Measurements from ENCODE around the gene TBC1D22B.
"Not testable (repeated sequence)": the region's sequence is repeated elsewhere in the genome, so short reads cannot be mapped to it uniquely, and the experiment has no call there.

Gene TBC1D22B

GRCh38 chr6:37321101-37321500 lies 63.5 kb downstream of the TBC1D22B start:
- no peak for DNase-seq (ENCODE audit: low spot score)

- DNase-seq (ENCODE audit: low spot score), result no peak
These were observed 64.2 kb downstream of the TBC1D22B start for GRCh38 chr6:37321516-37322415.

DNA sequence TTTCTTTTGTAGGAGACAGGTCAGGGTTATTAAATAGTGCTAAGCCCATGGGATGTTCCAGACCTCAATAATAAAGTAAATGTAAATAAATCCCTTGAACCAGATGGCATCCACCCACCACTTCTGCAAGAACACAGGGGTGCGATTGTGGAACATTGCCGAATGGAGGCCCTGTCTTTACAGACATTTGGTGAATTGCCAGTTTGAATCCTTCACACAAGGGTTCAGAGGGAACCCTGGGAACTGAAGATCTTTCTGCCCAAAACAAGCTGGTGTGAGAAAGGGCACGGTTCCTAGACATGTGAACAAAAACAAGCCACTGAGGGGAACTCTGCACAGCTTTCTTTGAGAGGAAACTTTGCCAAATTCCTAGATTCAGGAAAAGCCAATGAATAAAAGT lies 66.0 kb downstream of the TBC1D22B start:
- DNase-seq (ENCODE audit: low spot score), result no peak

GRCh38 chr6:37324131-37325033 lies 66.8 kb downstream of the TBC1D22B start:
- DNase-seq (ENCODE audit: low spot score), result peak; percentile 87

GRCh38 chr6:37330345-37330744 lies 72.8 kb downstream of the TBC1D22B start:
- not testable (repeated sequence) for DNase-seq (ENCODE audit: low spot score)

DNA sequence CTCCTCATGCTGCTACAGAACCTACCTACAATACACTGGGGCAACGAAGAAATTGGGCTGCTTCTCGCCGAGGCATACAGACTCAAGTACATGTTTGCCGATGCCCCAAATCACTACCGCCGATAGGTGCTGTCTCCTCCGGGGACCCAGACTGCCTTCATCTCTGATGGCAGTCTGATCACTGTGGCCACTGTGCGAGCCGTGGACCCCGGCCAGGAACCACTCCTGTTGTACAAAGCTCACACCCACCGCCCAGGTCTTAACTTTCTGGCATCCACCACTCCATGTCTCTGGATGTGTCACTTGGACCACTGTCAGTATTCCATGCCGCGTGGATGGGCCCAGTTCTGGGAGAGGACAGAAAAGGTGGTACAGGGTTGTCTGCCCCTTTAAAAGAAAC lies 73.5 kb downstream of the TBC1D22B start:
- no peak for DNase-seq (ENCODE audit: low spot score)

DNA sequence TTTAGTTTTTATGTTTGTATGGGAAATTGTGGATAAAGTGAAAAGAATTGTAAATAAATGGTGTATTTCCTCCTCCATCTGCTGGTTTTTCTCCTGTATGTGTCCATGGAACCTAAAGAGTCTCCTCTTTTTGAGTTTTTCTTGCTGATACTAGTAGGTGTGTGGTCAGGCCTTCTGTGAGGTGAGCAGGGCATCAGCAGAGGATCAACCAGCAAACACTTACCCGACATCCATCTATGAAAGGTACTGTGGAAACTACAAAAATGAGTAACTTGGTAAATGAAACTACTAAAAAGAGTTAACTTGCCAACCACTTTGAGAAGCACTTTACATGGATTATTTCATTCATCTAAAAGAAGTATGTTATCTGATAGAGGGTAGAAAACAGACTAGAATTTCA lies 75.3 kb downstream of the TBC1D22B start:
- no peak for DNase-seq (ENCODE audit: low spot score)

GRCh38 chr6:37334047-37334446 lies 76.5 kb downstream of the TBC1D22B start:
- DNase-seq (ENCODE audit: low spot score), result no peak

DNA sequence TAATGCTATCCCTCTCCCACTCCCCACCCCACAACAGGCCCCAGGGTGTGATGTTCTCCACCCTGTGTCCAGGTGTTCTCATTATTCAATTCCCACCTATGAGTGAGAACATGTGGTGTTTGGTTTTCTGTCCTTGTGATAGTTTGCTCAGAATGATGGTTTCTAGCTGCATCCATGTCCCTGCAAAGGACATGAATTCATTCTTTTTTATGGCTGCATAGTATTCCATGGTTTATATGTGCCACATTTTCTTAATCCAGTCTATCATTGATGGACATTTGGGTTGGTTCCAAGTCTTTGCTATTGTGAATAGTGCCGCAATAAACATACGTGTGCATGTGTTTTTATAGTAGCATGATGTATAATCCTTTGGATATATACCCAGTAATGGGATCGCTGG lies 80.7 kb downstream of the TBC1D22B start:
- not testable (repeated sequence) for DNase-seq (ENCODE audit: low spot score)

DNA sequence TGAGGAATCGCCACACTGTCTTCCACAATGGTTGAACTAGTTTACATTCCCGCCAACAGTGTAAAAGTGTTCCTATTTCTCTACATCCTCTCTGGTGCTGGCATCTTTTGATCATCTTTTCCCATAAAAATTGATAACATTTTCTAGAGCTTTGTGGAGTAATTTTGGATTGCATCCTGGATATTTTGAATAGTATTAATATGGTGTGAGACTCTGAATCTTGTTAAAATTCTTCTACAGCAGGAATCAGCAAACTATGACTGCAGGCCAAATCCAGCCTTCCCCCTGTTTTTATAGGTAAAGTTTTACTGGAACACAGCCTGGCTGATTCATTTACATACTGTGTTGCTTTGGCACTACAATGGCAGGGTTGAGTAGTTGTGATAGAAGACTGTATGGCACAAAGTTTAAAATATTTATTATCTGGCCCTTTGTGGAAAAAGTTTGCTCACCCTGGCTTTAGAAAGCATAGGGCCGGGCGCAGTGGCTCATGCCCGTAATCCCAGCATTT lies 81.2 kb downstream of the TBC1D22B start:
- no peak for DNase-seq (ENCODE audit: low spot score)

DNA sequence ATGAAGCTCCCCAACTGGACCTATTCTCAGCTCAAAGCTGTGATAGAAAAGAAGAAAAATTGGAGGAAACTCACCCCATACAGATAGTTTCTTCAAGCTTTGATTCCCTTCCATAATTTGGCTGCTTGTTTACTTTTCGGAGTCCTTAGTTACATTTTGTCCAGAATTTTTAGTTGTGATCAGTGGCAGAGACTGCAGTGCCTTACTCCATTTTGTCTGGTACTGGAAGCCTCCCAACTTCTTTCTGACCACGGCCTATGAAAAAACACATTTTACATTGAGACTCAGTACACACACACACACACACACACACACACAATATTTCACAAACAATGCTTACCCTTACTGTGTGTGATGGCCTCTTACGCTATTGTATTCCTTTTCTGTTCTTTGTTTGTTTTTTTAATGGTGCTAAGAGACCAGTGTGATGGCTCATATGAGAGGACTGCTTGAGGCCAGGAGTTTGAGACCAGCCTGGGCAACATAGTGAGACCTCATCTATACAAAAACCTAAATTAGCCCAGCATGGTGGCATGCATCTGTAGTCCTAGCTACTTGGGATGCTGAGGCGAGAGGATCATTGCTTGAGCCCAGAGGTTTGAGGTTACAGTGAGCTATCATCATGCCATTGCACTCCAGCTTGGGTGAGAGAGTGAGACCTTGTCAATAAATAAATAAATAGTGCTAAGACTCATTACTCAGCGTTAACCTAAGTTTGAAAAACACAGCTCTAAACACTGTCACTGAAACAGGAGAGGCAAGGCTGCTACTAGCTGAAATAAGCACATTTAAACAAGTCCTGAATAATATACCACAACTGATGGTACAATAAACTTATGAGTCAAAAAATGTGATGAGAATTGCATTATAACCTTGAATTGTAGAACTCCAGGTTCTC lies 82.4 kb downstream of the TBC1D22B start:
- no peak for DNase-seq (ENCODE audit: low spot score)

DNA sequence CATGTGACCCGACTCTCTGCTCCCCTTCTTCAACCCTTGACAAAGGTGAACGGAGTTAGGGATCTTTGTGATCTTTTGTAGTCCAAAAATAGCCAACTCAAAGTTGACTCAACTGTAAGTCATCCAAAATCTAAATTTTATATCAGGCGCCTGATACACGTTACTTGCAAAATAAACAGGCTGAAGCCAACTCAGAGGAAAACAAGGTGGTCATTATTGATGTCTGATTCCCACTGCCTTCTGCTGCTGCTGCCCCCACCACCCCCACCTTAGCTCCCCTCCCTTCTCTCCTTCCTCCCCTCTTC lies 83.0 kb downstream of the TBC1D22B start:
- peak; percentile 22 for DNase-seq (ENCODE audit: low spot score)

- no peak for DNase-seq (ENCODE audit: low spot score)
These were observed 85.7 kb downstream of the TBC1D22B start for GRCh38 chr6:37343248-37343647.

DNA sequence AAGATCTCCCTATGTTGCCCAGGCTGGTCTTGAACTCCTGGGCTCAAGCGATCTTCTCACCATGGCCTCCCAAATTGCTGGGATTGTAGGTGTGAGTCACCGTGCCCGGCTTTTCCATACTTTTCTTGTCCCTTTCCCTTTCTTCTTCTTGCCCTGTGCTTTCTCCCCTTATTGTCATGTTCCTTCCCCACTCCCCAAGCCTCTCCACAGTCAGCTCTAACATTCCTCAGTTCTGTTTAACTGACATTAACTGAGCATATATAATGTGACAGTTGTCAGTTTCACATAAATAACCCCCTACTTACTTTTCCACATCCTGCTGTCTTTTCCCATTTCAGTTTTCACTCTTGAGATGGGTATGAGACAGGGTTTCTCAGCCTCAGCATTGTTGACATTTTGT lies 86.7 kb downstream of the TBC1D22B start:
- DNase-seq (ENCODE audit: low spot score), result no peak

DNA sequence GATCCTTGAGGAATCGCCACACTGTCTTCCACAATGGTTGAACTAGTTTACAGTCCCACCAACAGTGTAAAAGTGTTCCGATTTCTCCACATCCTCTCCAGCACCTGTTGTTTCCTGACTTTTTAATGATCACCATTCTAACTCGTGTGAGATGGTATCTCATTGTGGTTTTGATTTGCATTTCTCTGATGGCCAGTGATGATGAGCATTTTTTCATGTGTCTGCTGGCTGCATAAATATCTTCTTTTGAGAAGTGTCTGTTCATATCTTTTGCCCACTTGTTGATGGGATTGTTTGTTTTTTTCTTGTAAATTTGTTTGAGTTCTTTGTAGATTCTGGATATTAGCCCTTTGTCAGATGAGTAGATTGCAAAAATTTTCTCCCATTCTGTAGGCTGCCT lies 88.2 kb downstream of the TBC1D22B start:
- not testable (repeated sequence) for DNase-seq (ENCODE audit: low spot score)

DNA sequence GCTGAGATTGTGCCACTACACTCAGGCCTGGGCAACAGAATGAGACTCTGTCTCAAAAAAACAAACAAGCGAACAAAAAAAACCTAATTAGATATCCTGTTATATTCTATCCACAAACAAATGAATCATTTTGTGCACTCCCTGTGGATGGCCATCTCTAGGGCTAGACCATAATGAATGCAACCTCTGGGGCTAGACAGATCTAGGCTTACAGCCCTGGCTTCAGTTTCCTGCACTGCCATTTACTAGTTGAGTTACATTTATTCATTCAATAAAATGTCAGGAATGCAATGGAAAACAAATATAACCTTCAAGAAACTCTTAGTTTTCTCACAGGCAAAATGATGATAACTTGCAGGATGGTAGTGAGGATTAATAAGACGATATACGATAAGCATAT lies 89.6 kb downstream of the TBC1D22B start:
- no peak for DNase-seq (ENCODE audit: low spot score)

DNA sequence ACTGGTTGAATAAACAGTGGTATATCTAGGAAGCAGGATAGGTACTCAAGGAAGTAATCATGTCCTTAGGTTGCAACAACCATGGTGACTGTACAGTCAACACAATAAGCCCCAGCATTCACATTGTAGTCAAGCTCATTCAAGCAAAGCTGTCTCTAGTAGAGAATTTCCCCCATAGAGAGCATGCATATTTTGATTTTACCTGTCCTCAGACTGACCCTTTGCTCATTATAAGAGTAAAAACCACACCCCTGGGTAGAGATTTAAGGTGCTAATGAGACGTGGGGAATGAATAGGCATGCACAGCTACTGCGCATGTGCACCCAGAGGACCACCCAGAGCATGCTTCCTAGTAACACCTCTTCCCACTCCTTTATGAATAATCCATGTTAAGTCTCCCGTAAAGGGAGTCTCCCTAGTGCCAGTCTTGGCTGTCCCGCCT lies 90.1 kb downstream of the TBC1D22B start:
- DNase-seq (ENCODE audit: low spot score), result no peak

DNA sequence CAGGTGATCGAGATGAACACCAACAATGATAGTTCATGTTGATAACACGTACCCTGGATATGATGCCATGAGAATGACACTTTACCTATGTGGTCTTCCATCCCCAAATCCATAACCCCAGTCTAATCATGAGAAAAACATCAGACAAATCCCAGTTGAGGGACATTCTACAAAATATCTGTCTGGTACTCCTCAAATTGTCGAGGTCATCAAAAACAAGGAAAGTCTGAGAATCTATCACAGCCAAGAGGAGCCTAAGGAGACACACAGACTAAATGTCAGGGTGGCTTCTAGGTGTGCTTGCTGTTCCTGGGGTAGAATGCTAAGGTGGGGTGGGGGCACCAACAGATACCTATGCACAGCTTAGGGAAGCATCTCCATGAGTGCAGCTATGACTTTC lies 93.5 kb downstream of the TBC1D22B start:
- DNase-seq (ENCODE audit: low spot score), result no peak

GRCh38 chr6:37352384-37352783 lies 94.8 kb downstream of the TBC1D22B start:
- no peak for DNase-seq (ENCODE audit: low spot score)

GRCh38 chr6:37353761-37354525 lies 96.4 kb downstream of the TBC1D22B start, which contains the start of gene RNF8:
Gene RNF8 (plus strand): TSS chr6:37353983. CDS start chr6:37354165, 182 bp downstream.
- peak; percentile 88 for DNase-seq (ENCODE audit: low spot score)
